VCaP (cell line): ENCODE measurements around the gene TLE5.

Experiments used
- H3K27ac ChIP-seq: fragments of 450-650 bp; 2 replicates; pipeline ENCODE4 v1.5.1; 2017
- TF ChIP-seq, protein P1 (sequence below): fragments of 450-650 bp; conservative IDR thresholded peaks from 2 replicates; pipeline ENCODE4 v1.5.1; 2017; ENCODE audit warnings: mild to moderate bottlenecking, moderate library complexity

Gene TLE5

GRCh38 chr19:3058821-3059314 lies 3.4 kb downstream of the TLE5 start:
- H3K27ac ChIP-seq, result peak overlapping the region; percentile 54; the same call in 1 of the 2 replicates
- TF ChIP-seq, protein P1, sequence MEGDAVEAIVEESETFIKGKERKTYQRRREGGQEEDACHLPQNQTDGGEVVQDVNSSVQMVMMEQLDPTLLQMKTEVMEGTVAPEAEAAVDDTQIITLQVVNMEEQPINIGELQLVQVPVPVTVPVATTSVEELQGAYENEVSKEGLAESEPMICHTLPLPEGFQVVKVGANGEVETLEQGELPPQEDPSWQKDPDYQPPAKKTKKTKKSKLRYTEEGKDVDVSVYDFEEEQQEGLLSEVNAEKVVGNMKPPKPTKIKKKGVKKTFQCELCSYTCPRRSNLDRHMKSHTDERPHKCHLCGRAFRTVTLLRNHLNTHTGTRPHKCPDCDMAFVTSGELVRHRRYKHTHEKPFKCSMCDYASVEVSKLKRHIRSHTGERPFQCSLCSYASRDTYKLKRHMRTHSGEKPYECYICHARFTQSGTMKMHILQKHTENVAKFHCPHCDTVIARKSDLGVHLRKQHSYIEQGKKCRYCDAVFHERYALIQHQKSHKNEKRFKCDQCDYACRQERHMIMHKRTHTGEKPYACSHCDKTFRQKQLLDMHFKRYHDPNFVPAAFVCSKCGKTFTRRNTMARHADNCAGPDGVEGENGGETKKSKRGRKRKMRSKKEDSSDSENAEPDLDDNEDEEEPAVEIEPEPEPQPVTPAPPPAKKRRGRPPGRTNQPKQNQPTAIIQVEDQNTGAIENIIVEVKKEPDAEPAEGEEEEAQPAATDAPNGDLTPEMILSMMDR, result no peak

DNA sequence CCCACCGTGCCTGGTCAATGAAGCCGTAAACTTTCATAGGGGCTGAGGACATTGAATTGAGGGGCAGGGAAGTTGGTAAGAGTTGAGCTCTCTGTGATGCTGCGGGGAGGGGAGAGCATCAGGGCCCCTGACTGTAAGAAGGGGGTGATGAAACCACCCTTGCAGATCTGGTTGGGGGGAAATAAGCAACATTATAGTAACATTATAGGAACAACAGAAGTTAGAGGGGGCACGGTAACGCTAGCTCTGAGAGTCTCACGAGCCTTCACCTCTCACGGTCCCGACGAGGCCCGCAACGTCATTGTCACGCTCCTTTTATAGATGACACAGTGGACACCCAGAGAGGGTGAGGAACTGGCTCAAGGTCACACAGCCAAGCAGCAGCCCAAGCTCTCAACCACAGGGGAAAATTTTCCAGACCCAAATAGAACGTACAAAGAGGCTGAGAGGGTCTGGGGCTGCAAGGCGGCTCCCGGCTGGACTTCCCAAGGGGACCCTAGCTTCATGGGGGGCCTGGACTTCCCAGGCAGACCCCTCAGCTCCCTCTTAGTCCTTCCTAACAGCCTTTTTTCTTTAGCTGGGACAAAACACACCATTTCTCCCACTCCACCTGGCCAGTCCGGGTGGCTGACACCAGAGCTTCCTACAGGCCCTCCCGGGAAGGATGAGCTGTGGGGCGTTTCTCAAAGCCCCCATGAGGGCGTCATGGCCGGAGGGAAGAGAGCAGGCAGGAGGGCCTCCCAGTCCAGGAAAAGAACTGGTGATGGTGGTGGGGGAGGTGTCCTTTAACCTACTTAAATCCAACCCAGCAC lies 4.1 kb downstream of the TLE5 start:
- TF ChIP-seq, protein P1, result no peak
- H3K27ac ChIP-seq, result peak overlapping the region; percentile 54

- TF ChIP-seq, protein P1, result 0 out of 2 replicates have a peak, but pooled peaks have one; percentile 7
- peak overlapping the region; percentile 54 for H3K27ac ChIP-seq
Observed at GRCh38 chr19:3057275-3057714, 5.0 kb downstream of the TLE5 start.

GRCh38 chr19:3056417-3057088 lies 5.7 kb downstream of the TLE5 start:
- TF ChIP-seq, protein P1, result no peak

GRCh38 chr19:3055741-3056416 lies 6.4 kb downstream of the TLE5 start:
- TF ChIP-seq, protein P1, result no peak
- no peak overlapping the region for H3K27ac ChIP-seq

More at GRCh38 chr19:3056417-3057088, 5.7 kb downstream of the TLE5 start:
- H3K27ac ChIP-seq, result peak overlapping the region; percentile 54

GRCh38 chr19:3054972-3055740 lies 7.1 kb downstream of the TLE5 start:
- TF ChIP-seq, protein P1, result no peak
- no peak overlapping the region for H3K27ac ChIP-seq
